GM18873 (cell line): ENCODE data around the gene GAS2L1.

ENCODE experiments used
- ATAC-seq: cut with Tn5 transposase; IDR thresholded peaks from one replicate; pipeline ENCODE4 v1.9.1; 2021; ENCODE audit warnings: mild to moderate bottlenecking, moderate library complexity, moderate number of reproducible peaks; ENCODE audit not compliant: unreplicated experiment, low FRiP score

GAS2L1 gene

DNA sequence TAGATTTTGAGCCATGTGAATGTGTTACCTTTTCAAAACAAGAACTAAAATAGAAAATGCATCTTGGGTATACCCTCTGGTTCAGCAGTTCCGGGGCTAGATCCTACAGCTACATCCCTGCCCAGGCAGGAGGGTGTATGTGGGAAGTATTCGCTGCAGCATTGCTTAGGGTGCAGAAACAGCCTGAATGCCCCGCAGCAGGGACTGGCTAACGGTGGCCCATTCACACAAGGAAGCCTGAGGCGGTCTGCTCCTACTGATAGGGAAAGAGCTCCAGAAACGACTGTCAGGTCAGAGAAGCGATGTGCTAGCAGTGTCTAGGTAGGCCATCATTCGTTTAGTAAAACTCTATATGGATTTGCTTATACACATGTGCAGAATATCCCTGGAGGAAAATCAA, 18.9 kb downstream of the GAS2L1 start:
- ATAC-seq, result no peak

DNA sequence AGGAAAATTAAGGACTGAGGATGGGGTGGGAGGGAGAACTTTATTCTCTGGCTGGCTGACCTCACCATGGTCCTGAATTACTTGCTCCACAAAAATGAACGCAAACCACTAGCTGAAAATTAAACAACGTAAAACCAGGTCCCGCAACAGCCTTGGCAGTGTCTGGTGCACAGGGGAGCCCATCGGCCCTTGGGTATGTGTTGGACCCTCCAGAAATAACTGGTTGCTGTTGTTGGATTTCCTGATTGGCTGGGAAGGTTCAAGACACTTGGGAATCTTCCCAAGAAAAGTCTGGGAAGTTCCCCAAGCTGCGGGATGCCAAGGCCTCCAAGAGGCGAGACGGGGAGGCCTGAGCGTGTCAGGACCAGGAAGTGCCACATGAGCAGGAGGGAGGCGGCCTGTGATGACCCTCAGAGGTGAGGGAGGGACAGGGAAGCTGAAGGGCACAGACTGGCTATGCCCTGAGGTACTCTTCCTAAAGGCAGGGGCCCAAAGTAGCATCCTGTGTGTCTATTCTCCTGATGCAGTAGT, 19.4 kb downstream of the GAS2L1 start:
- no peak for ATAC-seq

DNA sequence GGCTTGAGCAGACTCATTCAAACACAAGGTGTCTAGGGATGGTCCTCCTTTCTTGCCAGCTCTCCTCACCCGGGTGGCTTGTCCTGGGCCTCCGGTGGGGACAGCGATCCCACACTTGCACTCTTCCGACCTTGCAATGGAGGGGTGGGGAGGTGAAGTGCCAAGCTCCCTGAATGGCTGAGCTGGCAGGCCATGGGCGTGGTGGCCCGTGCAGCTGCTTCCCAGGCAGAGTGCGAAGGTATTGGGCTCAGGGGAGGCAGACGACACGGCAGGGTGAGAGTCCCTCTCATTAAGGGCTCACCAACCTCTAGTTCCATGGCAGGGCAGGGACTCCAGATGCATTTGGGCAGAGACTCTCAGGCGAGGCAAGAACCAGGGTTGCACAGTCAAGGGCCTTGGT, 20.0 kb downstream of the GAS2L1 start:
- no peak for ATAC-seq

- no peak for ATAC-seq
Observed at GRCh38 chr22:29327089-29327764, 20.8 kb downstream of the GAS2L1 start.

DNA sequence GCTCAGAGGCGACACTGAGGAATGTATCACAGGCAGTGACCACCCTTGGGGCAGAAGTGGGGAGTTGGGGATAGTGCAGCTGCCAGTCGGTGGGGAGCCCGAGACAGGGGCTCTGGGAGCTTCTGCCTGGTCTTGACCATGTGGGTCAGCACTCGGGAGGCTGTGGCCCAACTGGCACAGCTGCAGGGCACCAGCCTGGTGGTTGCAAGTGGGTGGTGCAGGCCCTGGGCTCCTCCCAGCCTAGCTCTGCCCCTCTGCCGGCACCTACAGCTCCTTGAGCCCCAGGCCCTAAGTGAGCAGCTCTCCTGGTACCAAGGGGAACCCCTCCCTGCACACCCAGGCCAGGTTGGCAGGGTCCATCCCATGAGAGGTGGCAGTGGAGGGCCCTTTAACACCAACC, 21.6 kb downstream of the GAS2L1 start:
- no peak for ATAC-seq

DNA sequence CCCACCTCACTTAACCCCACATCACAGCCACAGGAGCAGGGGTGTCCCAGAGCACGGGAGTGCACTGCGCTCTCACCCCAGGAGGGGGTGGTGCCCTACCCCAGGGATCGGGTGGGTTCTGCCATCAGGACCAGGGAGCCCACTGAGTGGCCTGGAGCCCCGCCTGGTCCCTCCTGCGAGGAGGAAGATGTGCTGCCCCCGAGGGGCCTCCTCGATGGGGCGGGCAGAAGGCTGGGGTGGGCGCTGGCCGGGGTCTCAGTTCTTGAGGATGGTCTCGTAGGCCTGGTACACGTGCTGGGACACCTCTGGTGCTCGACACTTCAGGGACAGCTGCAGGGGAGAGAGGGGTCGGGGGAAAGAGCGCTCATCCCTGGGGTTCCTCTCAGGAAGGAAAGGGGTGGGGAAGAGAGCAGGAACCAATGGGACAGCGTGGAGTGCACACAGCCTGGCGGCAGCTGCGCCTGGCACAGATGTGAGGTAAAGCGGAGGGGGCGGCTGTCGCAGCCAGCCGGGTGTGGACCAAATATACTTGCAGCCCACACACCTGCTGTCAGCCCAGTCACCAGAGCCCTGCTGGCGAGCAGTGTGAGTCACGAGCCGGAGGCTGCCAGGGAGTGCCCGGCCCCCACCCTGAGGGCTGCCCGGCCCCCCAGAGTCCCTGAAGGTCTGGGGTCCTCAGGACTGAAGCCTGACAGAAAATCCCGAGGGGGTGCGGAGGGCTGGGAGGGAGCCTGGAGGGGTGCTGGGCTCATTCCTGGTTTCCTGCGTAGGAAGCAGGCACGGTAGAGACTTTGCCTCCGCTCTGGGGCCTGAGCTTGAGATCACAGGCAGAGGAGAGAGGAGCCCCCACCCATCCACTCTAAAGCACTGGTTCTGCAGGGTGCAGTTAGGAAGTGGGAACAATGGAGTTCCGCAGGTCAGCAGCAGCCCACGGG, 22.4 kb downstream of the GAS2L1 start:
- no peak for ATAC-seq

GRCh38 chr22:29329581-29329980, 23.1 kb downstream of the GAS2L1 start:
- ATAC-seq, result no peak

- no peak for ATAC-seq
Observed at GRCh38 chr22:29330291-29330690, 23.8 kb downstream of the GAS2L1 start.

DNA sequence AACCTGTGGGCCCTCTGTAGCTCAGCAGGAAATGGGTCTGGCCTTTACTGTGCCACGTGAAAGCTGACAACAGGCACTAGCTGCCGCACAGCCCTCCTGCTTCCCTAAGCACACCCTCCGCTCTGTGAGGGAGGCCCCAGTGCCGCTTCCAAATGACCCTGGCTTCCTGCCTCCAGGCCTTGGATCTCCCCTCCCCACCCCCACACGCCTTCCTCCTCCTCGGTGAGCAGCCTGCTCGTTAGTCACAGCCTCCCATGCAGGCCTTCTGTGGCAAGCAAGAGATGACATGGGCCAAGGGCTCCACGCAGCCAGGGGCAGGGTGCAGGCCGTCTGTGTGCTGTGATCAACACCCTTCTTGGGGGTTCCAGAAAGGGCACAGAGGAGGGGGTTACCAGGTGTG, 24.3 kb downstream of the GAS2L1 start:
- no peak for ATAC-seq

DNA sequence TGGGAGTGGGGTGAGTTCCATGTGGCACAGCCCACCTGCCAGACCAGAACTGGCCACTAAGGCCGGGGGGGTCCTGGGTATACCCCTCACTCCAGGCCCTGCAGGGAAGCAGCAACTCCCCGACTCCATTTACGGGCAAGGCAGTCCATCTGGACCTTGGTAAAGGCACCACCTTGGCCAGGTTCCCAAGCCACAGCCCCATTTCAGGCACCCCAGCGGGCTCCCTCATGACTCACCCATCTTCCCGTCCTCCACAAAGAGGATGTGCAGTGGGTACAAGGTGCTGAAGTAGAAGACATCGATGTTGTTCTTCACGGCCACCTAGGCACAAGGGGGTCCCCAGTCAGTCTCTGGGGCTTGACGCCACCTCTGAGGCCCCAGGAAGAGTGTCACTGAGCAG, 24.8 kb downstream of the GAS2L1 start:
- no peak for ATAC-seq

- no peak for ATAC-seq
Observed at GRCh38 chr22:29331658-29332300, 25.3 kb downstream of the GAS2L1 start.

DNA sequence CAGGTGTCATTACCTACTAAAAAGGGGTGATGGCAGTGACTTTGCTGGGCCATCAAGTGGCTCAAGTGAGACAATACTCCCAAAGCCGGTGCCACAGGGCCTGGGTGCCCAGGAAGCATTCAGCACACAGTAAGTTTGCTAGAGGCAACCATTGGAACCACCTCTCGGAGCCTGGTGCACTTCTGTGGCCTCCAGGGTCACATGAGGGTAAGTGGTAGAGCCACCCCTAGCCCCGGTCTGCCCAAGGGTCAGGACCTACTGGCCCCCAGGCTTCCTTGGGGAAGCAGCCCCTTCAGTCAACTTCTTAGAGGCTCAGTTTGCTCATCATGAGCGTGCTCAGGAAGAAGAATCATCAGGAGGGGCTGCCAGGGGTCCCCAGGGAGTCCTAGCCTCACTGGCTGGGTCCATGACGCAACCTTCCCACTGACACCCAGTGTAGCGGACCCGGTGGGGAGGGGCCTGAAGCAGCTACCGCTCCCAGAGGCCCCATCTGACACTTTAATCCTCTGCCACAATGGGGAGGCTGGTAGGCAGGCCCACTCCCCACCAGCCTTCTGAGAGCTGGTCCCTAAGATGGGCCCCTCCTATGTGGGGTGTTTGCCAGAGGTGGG, 26.5 kb downstream of the GAS2L1 start:
- ATAC-seq, result no peak

DNA sequence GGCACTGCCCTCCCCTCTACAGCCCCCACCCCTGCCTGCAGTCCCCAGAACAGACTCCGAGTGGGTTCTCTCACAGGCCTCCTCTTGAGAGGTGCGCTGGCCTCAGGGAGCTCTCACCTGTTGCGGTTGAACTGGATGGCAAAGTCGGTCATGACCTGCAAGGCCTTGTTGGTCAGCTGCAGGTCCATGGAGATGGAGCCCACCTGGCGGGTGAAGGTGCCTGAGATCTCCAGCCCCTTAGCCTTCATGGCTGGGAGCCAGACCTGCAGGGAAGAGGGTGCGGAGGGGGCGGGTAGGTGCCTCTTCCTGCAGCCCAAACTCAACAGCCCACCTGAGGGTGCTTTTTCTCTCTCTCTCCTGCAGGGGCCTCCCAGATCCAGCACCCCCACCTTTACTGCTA, 27.7 kb downstream of the GAS2L1 start:
- no peak for ATAC-seq

GRCh38 chr22:29334696-29335344, 28.4 kb downstream of the GAS2L1 start:
- no peak for ATAC-seq

DNA sequence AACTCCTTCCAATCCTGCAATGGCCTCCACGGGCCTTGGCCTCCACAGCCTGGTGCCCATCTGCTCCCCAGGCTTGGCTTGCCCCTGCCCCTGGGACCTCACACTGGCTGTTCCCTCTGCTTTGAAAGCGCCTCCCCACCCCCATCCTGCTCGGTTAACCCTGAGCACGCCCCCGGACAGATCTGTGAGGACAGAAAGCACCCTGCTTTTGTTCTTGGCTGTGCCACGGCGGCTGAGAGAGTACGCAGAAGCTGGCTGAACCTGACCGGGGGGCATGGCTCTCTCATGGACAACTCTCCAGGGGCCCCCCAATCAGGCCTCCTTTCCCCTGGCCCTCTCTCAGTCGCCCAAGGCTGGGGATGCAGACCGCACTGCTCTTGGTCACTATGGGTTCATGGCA, 29.2 kb downstream of the GAS2L1 start:
- no peak for ATAC-seq

- no peak for ATAC-seq
Observed at GRCh38 chr22:29336751-29337490, 30.5 kb downstream of the GAS2L1 start.

DNA sequence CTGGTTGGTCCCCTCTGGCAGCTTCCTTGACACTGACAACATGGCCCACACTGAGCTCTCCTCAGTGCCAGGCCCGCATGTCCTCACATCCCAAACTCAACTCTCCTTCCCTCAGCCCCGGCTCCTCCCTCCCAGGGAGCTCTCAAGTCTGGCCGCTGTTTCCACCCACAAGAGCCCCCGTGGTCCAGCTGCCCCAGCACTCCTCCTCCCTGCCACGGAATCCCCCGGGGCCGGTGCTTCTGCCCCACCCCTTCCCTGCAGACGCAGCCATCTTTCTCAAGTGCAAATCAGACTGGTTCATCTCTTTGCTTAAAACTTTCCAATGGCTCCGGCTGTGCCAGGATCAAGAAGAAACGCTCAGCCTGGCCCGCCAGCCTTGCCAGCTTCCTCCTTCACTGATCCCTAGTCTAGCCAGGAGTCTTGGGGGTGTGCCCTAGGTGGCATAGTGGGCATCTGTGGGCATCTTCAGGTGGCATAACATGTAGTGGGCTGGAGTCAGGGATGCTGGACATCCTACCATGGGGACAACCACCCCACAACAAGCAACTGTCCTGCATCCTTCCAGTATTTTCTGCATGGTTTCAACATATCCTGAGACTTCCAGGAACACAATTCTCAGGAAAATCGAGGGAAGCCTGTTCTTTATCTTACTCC, 31.3 kb downstream of the GAS2L1 start:
- no peak for ATAC-seq

DNA sequence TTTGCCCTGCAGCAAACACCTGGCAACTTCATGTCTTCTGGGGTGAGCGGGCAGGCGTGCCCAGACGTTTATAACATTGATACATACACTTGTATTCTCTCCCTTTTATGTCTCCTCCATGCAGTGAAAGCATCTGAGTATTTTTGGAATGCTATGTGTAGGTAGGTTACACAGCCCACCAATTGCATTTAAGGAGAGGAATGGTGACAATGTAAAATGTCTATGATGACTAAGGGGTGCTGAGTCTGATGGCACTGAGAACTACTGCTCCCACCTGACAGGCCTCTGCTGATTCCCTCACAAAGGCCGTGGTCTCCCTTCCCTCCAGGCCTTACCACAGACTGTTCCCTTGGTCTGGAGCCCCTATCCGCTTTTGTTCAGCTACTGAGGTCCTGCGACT, 31.9 kb downstream of the GAS2L1 start:
- no peak for ATAC-seq
